Type B pancreatic cell (in vitro differentiated cells): ENCODE measurements around the gene SGIP1. TPM values are rescaled to one million over a fixed set of nuclear protein-coding genes. Genes with fewer than 3 reads are reported as not detected.

Source experiments
- DNase-seq: peaks from one replicate; pipeline ENCODE4 v3.0.0; 2021; ENCODE audit warnings: mixed read lengths; ENCODE audit not compliant: unreplicated experiment; ENCODE audit errors: extremely low spot score
- H3K27ac Mint-ChIP-seq: 2 replicates; pipeline ENCODE4 v1.8.0; 2021; ENCODE audit warnings: mild to moderate bottlenecking, mixed read lengths
- H3K27me3 Mint-ChIP-seq: 2 replicates; pipeline ENCODE4 v1.8.0; 2021; ENCODE audit warnings: mixed read lengths
- H3K36me3 Mint-ChIP-seq: 2 replicates; pipeline ENCODE4 v1.8.0; 2021; ENCODE audit warnings: mixed read lengths
- H3K4me1 Mint-ChIP-seq: one replicate; pipeline ENCODE4 v1.8.0; 2021; ENCODE audit warnings: mixed read lengths; ENCODE audit not compliant: unreplicated experiment
- H3K4me3 Mint-ChIP-seq: 2 replicates; pipeline ENCODE4 v1.8.0; 2021; ENCODE audit warnings: mild to moderate bottlenecking, mixed read lengths
- H3K9me3 Mint-ChIP-seq: 2 replicates; pipeline ENCODE4 v1.8.0; 2021; ENCODE audit warnings: mixed read lengths
- CTCF ChIP-seq: fragments of 200-600 bp; sonication (generic); conservative IDR thresholded peaks from 2 replicates; pipeline ENCODE4 v1.5.0; 2021; ENCODE audit warnings: antibody characterized with exemption, mild to moderate bottlenecking
- total RNA-seq: library from RNA; stranded (reverse); gene quantifications from 2 replicates; pipeline ENCODE4 v1.2.1, GENCODE V29; 2021; ENCODE audit warnings: low replicate concordance

Gene SGIP1
- total RNA-seq, 1 donor from 2014 or later = 3.4 TPM

GRCh38 chr1:66633159-66633558 lies 99.2 kb downstream of the SGIP1 start:
- Mint-ChIP-seq H3K4me3 (no peak overlapping the region), H3K27me3 (no peaks in the 10 kb centered on the region), H3K27ac (no peak overlapping the region), H3K9me3 (no peaks in the 10 kb centered on the region), H3K36me3 (no peaks in the 10 kb centered on the region), H3K4me1 (peaks cover 16% of the 10 kb centered on the region)
- no peak for TF ChIP-seq CTCF
- no peak for DNase-seq

GRCh38 chr1:66637146-66637545 lies 103.2 kb downstream of the SGIP1 start:
- Mint-ChIP-seq H3K4me3 (no peak overlapping the region), H3K4me1 (peaks cover 16% of the 10 kb centered on the region), H3K27me3 (no peaks in the 10 kb centered on the region), H3K36me3 (no peaks in the 10 kb centered on the region), H3K27ac (no peak overlapping the region), H3K9me3 (no peaks in the 10 kb centered on the region)
- TF ChIP-seq CTCF = no peak
- no peak for DNase-seq

GRCh38 chr1:66641891-66642473 lies 108.0 kb downstream of the SGIP1 start:
- no peaks in the 10 kb centered on the region for H3K9me3 Mint-ChIP-seq
- no peak overlapping the region for H3K27ac Mint-ChIP-seq
- no peaks in the 10 kb centered on the region for H3K27me3 Mint-ChIP-seq
- TF ChIP-seq CTCF = no peak
- no peak for DNase-seq
- H3K4me3 Mint-ChIP-seq = no peak overlapping the region
- no peaks in the 10 kb centered on the region for H3K36me3 Mint-ChIP-seq
- no peaks in the 10 kb centered on the region for H3K4me1 Mint-ChIP-seq

GRCh38 chr1:66642992-66643391 lies 109.0 kb downstream of the SGIP1 start:
- H3K4me1 Mint-ChIP-seq = no peaks in the 10 kb centered on the region
- no peaks in the 10 kb centered on the region for H3K9me3 Mint-ChIP-seq
- no peaks in the 10 kb centered on the region for H3K36me3 Mint-ChIP-seq
- H3K4me3 Mint-ChIP-seq = no peak overlapping the region
- H3K27me3 Mint-ChIP-seq = no peaks in the 10 kb centered on the region
- H3K27ac Mint-ChIP-seq = no peak overlapping the region
- no peak for DNase-seq
- no peak for TF ChIP-seq CTCF

GRCh38 chr1:66644331-66644730 lies 110.4 kb downstream of the SGIP1 start:
- H3K27ac Mint-ChIP-seq = no peak overlapping the region
- no peak for TF ChIP-seq CTCF
- H3K27me3 Mint-ChIP-seq = no peaks in the 10 kb centered on the region
- no peaks in the 10 kb centered on the region for H3K4me1 Mint-ChIP-seq
- H3K4me3 Mint-ChIP-seq = no peak overlapping the region
- DNase-seq = no peak
- no peaks in the 10 kb centered on the region for H3K36me3 Mint-ChIP-seq
- no peaks in the 10 kb centered on the region for H3K9me3 Mint-ChIP-seq
